ENCODE results near the gene SCMH1.

- no peak for TF ChIP-seq SP1 (CRISPR knock-in tag; conservative IDR thresholded peaks at IDR 0.05)
- no peak for TF ChIP-seq NR3C1 (CRISPR knock-in tag; conservative IDR thresholded peaks at IDR 0.05; ENCODE audit: low read depth)
- TF ChIP-seq PRRX2 (CRISPR knock-in tag; IDR thresholded peaks at IDR 0.05), result no peak
Measured at GRCh38 chr1:41005876-41006275, 236.2 kb downstream of the SCMH1 start.
